ENCODE measurements around the gene LRRC74B. TPM values are rescaled to one million over a fixed set of nuclear protein-coding genes. Genes with fewer than 3 reads are reported as not detected.
"Not testable (repeated sequence)": the region's sequence is repeated elsewhere in the genome, so short reads cannot be mapped to it uniquely, and the experiment has no call there.

Gene LRRC74B
- total RNA-seq, 2 donors from 2014 or later, result not detected

DNA sequence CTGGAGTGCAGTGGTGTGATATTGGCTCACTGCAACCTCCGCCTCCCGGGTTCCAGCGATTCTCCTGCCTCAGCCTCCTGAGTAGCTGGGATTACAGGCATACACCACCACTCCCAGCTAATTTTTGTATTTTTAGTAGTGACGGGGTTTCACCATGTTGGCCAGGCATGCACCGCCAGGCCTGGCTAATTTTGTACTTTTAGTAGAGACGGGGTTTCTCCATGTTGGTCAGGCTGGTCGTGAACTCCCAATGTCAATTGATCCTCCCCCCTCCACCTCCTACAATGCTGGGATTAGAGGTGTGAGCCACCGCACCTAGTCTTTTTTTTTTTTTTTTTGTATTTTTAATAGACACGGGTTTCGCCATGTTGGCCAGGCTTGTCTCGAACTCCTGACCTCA lies 42.2 kb downstream of the LRRC74B start:
- ATAC-seq (replicated peaks); H3K27ac Mint-ChIP-seq; H3K9me3 Mint-ChIP-seq: not testable (repeated sequence)

DNA sequence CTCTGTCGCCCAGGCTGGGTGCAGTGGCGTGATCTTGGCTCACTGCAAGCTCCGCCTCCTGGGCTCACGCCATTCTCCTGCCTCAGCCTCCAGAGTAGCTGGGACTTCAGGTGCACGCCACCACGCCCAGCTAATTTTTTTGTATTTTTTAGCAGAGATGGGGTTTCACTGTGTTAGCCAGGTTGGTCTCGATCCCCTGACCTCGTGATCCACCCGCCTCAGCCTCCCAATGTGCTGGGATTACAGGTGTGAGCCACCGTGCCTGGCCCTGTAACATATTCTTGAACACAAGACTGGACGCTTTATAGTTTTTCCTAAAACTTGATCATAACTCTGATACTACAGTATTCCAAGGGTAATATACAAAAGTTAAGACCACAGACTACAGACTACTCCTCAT lies 45.5 kb downstream of the LRRC74B start:
- H3K36me3 Mint-ChIP-seq (ENCODE audit: low read depth); H3K4me1 Mint-ChIP-seq; H3K9me3 Mint-ChIP-seq; H3K4me3 Mint-ChIP-seq; H3K27ac Mint-ChIP-seq; ATAC-seq (replicated peaks); H3K27me3 Mint-ChIP-seq: not testable (repeated sequence)

More for the DNA sequence above, 42.2 kb downstream of the LRRC74B start:
- not testable (repeated sequence) for H3K4me3 Mint-ChIP-seq; H3K36me3 Mint-ChIP-seq (ENCODE audit: low read depth); H3K27me3 Mint-ChIP-seq; H3K4me1 Mint-ChIP-seq

DNA sequence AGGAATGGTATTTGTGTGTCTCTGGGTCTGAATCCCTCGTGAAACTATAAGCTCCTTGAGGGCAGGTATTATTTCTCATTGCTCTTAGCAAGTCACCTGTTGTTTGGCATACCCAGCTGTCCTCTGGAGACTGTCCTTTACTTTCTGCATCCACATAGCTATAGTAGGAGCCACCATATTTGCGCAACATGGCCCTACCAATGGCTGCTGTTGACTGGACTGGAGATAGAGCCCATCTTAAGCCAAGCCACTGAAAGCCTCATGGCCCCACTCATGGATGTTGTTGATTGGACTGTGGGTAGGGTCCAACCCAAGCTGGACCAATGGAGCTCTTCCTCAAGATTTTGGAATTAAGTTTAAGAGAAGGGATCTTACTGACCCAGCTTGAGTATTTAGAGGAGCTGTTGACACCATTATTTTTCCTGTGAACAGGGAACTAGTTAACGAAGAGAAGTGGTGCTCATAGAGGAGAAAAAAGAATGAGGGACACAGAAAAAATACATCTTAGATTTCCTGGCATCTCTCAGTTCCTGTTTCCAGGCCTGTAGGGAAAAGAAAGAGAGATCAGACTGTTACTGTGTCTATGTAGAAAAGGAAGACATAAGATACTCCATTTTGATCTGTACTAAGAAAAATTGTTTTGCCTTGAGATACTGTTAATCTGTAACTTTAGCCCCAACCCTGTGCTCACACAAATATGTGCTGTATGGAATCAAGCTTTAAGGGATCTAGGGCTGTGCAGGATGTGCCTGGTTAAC lies 47.2 kb downstream of the LRRC74B start:
- no peak for ATAC-seq (replicated peaks)
- Mint-ChIP-seq H3K9me3 (no peaks in the 10 kb centered on the region), H3K4me3 (no peak overlapping the region), H3K4me1 (no peaks in the 10 kb centered on the region), H3K27me3 (peaks cover 3% of the 10 kb centered on the region), H3K27ac (no peak overlapping the region), H3K36me3 (ENCODE audit: low read depth) (no peaks in the 10 kb centered on the region)

DNA sequence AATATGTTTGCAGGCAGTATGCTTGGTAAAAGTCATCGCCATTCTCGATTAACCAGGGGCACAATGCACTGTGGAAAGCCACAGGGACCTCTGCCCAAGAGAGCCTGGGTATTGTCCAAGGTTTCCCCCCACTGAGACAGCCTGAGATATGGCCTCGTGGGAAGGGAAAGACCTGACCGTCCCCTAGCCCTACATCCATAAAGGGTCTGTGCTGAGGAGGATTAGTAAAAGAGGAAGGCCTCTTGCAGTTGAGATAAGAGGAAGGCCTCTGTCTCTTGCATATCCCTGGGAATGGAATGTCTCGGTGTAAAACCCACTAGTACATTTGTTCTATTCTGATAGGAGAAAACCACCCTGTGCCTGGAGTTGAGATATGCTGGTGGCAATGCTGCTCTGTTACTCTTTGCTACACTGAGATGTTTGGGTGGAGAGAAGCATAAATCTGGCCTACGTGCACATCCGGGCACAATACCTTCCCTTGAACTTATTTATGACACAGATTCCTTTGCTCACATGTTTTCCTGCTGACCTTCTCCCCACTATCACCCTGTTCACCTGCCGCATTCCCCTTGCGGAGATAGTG lies 47.9 kb downstream of the LRRC74B start:
- H3K9me3 Mint-ChIP-seq, result not testable (repeated sequence)

DNA sequence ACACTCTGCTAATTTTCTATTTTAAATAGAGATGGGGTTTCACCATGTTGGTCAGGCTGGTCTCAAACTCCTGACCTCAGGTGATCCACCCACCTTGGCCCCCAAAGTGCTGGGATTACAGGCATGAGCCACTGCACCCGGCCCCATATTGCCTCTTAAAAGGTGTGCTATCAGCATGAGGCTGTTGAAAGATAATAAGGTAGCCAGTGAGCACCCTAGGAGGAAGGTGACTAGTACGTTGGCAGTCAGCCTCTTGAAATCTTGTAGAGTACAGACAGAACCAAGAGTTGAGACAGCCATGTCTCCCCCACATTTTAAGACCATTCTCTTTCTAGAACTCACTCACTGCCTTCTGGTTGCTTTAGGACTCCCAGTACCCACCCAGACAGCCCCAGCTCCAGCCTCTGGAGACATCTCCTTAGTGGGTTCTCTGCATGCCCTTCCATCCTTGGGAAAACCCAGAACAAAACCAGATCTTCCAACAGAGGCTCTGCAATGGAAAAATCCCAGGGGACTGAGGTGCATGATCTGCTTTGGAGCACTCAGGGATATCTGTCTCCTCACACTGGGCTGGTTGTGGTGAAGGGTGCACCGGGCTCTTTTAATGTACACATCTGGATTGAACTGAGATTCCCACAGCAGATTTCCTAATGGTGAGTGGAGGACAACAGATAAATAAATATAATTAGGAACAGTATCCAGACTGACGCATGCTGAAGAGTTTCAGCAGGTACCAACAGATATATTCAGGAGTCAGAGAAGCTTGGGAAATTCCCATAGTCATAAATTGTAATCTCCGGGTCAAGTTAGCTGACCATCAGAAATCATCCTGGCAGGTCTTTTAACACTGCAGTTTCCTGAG lies 49.4 kb downstream of the LRRC74B start:
- no peak for ATAC-seq (replicated peaks)
- no peaks in the 10 kb centered on the region for H3K9me3 Mint-ChIP-seq
- no peaks in the 10 kb centered on the region for H3K4me1 Mint-ChIP-seq
- H3K4me3 Mint-ChIP-seq, result no peak overlapping the region
- no peaks in the 10 kb centered on the region for H3K36me3 Mint-ChIP-seq (ENCODE audit: low read depth)
- H3K27ac Mint-ChIP-seq, result no peak overlapping the region
- peaks cover 8% of the 10 kb centered on the region for H3K27me3 Mint-ChIP-seq

More for the DNA sequence above, 47.9 kb downstream of the LRRC74B start:
- H3K27me3 Mint-ChIP-seq; H3K4me1 Mint-ChIP-seq; H3K4me3 Mint-ChIP-seq; ATAC-seq (replicated peaks); H3K27ac Mint-ChIP-seq; H3K36me3 Mint-ChIP-seq (ENCODE audit: low read depth): not testable (repeated sequence)

DNA sequence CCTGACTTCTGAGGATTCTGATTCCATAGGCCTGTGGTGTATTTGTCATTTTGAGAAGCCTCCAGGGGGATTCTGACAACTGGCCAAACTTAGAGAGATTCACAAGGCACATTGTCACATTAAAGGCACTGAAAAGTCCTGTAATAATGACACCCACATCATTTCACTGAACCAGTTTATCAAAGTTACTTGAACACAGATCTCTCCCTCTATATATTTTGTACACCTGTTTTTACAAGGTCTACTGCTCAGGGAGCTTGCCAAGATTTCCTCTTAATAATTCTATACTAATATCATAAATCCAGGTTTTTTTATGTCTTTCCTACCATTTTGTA lies 50.0 kb downstream of the LRRC74B start:
- no peak overlapping the region for H3K4me3 Mint-ChIP-seq
- H3K4me1 Mint-ChIP-seq, result no peaks in the 10 kb centered on the region
- H3K9me3 Mint-ChIP-seq, result no peaks in the 10 kb centered on the region
- peaks cover 7% of the 10 kb centered on the region for H3K27me3 Mint-ChIP-seq
- H3K36me3 Mint-ChIP-seq (ENCODE audit: low read depth), result no peaks in the 10 kb centered on the region
- H3K27ac Mint-ChIP-seq, result no peak overlapping the region
- no peak for ATAC-seq (replicated peaks)

DNA sequence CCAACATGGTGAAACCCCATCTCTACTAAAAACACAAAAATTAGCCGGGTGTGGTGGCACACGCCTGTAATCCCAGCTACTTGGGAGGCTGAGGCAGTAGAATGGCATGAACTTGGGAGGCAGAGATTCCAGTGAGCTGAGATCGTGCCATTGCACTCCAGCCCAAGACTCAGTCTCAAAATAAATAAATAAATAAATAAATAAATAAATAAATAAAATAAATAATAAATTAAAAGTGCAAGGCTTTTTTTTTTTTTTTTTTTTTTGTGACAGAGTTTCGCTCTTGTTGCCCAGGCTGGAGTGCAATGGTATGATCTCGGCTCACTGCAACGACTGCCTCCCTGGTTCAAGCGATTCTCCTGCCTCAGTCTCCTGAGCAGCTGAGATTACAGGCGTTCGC lies 51.1 kb downstream of the LRRC74B start:
- ATAC-seq (replicated peaks); H3K4me3 Mint-ChIP-seq; H3K4me1 Mint-ChIP-seq; H3K9me3 Mint-ChIP-seq; H3K27ac Mint-ChIP-seq; H3K36me3 Mint-ChIP-seq (ENCODE audit: low read depth): not testable (repeated sequence)
- H3K27me3 Mint-ChIP-seq, result peaks cover 11% of the 10 kb centered on the region

DNA sequence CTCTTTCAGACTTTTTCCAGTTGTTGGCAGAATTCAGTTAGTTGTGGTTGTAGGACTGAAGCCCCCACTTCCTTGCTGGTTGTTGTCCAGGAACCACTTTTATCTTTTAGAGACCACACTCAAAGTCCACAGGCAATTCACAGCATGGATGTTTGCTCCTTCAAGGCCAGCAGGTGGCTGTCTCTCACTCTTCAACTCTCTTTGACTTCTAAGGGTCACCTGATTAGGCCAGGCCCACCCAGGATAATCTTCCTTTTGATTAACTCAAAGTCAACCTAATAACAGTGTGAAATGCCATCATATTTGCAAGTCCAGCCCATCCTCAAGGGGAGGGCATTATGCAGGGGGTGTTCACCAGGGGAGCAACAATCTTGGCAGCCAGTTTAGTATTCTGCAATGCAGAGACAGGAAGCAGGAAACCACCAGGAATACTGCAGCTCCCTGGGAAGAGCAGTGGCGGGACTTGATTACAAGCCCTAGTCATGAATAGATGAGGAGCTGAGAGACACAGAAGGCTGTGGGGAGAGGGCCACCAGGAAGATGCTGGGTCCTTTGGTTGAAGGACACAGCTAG lies 52.4 kb downstream of the LRRC74B start:
- peaks cover 18% of the 10 kb centered on the region for H3K27me3 Mint-ChIP-seq
- H3K4me3 Mint-ChIP-seq, result no peak overlapping the region
- no peaks in the 10 kb centered on the region for H3K9me3 Mint-ChIP-seq
- peaks cover 8% of the 10 kb centered on the region for H3K4me1 Mint-ChIP-seq
- no peaks in the 10 kb centered on the region for H3K36me3 Mint-ChIP-seq (ENCODE audit: low read depth)
- ATAC-seq (replicated peaks), result no peak
- H3K27ac Mint-ChIP-seq, result no peak overlapping the region

DNA sequence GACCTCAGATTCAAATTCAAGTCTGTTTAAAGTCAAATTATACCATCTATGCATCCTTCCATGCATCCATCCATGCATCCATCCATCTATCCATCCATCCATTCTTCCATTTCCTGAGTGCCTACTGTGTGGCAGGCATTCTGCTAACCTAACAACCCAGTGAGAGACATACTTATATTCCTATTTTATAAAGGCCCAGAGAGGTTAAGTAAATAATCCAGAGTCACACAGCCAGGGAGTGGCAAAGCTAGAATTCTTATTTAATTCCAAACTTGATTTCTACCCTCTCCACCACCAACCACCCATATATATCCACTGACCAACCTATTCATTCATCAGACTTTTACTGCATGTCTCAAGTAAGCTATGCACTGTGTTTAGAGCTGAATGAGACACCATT lies 53.8 kb downstream of the LRRC74B start:
- H3K4me1 Mint-ChIP-seq, result peaks cover 8% of the 10 kb centered on the region
- H3K9me3 Mint-ChIP-seq, result no peaks in the 10 kb centered on the region
- H3K27ac Mint-ChIP-seq, result no peak overlapping the region
- no peak for ATAC-seq (replicated peaks)
- no peak overlapping the region for H3K4me3 Mint-ChIP-seq
- peaks cover 18% of the 10 kb centered on the region for H3K27me3 Mint-ChIP-seq
- no peaks in the 10 kb centered on the region for H3K36me3 Mint-ChIP-seq (ENCODE audit: low read depth)

DNA sequence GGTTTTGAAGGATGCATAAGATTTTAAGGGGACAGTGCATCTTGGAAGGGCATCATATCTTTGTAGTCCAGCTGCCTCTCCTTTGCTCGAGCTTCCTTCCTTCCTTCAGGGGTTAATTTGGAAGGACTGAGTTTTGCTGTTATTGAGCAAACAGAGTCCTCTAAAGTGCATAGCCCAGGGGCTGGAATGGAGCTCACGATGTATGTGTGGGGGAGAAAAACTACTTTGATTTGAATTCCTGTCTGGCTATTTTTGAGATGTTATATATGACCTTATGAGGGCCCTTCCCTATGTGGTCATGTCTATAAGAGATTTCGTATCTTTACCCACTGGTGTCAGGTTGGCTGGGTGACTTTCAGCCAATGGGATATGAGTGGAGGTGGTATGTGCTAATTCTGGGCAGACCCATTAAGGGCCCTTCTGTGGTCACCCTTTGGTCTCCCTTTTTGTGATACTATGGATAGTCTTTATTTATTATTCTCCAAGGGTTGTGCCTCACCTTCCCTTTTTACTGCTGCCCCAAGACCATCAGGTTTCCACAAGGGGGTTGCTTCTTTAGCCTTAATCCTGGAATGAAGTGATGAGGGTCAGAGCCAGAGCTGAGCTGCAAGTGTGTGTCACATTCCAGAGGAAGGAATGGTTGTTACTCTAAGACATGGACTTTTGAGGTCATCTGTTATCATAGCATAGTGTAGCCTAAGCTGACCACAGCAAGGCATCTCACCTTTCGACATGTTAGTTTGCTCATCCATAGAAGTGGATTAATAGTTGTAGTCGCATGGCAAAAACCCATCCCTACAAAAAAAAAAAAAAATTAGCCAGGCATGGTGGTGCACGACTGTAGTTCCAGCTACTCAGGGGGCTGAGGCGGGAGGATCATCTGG lies 54.6 kb downstream of the LRRC74B start:
- no peak overlapping the region for H3K4me3 Mint-ChIP-seq
- no peaks in the 10 kb centered on the region for H3K36me3 Mint-ChIP-seq (ENCODE audit: low read depth)
- ATAC-seq (replicated peaks), result no peak
- no peak overlapping the region for H3K27ac Mint-ChIP-seq
- peaks cover 18% of the 10 kb centered on the region for H3K27me3 Mint-ChIP-seq
- H3K9me3 Mint-ChIP-seq, result no peaks in the 10 kb centered on the region
- peaks cover 8% of the 10 kb centered on the region for H3K4me1 Mint-ChIP-seq

DNA sequence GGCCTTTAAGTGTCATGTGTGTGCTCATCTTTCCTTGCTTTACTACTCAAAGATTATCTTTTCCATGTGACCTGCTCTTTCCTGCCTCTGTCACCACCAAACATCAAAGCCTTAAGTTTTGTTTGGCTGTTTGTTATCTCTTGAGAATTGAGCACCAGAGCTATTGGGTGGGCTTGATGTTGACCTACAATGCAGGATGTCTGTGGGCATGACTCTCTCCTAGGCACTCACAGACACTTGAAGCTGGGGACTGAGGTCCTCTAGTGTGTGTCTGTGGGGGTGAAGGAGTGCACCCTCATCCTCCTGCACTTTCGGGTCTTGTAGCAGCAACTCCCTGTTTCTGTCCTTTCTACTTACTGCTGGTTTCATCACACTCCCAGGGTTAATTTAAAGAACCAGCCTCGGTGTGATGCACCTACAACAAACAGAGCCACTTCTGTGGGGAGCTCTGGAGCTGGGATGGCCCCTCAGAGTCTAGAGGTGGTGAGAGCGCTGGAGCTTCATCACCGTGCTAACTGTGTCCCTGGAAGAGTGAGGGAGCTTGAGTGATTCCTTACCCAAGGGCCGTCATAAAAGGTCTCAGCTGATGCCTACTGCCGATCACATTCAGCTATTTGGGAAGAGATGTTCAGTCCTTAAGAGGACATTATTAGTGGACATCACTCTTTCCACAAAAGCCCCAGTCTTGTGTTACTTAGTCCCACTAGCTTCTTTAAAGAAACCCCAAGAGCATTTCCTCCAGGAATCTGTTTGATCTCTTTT lies 56.3 kb downstream of the LRRC74B start:
- no peak overlapping the region for H3K27ac Mint-ChIP-seq
- ATAC-seq (replicated peaks), result no peak

DNA sequence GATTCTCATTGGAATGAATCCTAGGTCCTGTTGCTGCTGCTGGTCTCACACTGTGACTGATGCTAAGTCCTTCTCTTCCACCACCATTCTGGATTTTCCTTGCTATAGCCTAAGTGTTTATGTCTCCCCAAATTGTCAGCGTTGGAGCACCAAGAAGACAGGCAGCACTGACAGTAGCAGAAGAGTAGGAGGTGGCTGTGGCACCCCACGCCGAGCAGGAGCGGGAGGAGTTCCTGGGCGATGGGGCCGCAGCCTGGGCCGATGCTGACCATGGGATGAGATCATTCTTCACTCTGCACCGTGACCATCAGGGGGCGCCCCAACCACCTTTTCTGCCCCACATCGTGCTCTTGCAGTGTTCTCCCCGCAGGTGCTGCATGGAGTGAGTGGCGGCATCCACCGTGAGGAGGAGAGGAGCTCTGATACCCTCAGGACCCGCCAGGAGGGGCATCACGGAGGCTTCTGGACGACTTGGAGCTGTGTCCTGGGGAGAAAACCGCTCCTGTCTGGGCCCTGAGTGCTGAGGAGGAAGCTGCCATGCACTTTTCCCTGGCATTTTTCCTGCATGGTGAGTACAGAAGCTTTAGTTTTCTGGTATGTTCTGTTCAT lies 57.0 kb downstream of the LRRC74B start:
- H3K9me3 Mint-ChIP-seq, result no peaks in the 10 kb centered on the region
- ATAC-seq (replicated peaks), result peak; percentile 98
- H3K27me3 Mint-ChIP-seq, result peaks cover 21% of the 10 kb centered on the region
- H3K4me3 Mint-ChIP-seq, result peak overlapping the region; percentile 41
- H3K27ac Mint-ChIP-seq, result peak overlapping the region; percentile 20
- no peaks in the 10 kb centered on the region for H3K36me3 Mint-ChIP-seq (ENCODE audit: low read depth)
- H3K4me1 Mint-ChIP-seq, result peaks cover 8% of the 10 kb centered on the region

More for the DNA sequence above, 56.3 kb downstream of the LRRC74B start:
- no peaks in the 10 kb centered on the region for H3K36me3 Mint-ChIP-seq (ENCODE audit: low read depth)
- peaks cover 8% of the 10 kb centered on the region for H3K4me1 Mint-ChIP-seq
- no peak overlapping the region for H3K4me3 Mint-ChIP-seq
- peaks cover 21% of the 10 kb centered on the region for H3K27me3 Mint-ChIP-seq
- no peaks in the 10 kb centered on the region for H3K9me3 Mint-ChIP-seq

DNA sequence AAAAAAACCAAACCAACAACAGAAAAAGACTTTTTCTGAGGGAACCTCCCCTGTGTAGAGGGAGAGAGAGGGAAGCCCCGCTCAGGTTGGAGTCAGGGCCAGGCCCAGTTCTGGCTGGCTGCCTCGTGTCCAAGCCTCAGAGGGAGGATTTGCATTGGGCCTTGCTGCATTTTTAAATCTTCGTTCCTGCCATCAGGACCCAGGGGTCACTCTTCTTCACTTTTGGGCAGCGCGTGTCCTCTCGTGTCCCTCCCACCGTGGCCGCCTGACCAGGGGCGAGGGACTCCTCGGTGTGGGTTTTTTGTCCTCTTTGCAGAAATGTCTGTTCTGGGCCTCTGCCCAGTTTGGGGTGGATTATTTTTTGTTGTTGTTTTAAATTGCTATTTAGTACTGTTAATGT lies 57.9 kb downstream of the LRRC74B start:
- ATAC-seq (replicated peaks), result no peak
- no peak overlapping the region for H3K4me3 Mint-ChIP-seq
- H3K9me3 Mint-ChIP-seq, result no peaks in the 10 kb centered on the region
- peaks cover 27% of the 10 kb centered on the region for H3K27me3 Mint-ChIP-seq
- H3K36me3 Mint-ChIP-seq (ENCODE audit: low read depth), result no peaks in the 10 kb centered on the region
- no peak overlapping the region for H3K27ac Mint-ChIP-seq
- H3K4me1 Mint-ChIP-seq, result peaks cover 8% of the 10 kb centered on the region
